K562 (cell line): ENCODE measurements around the gene RBM3. TPM values are rescaled to one million over a fixed set of nuclear protein-coding genes. Genes with fewer than 3 reads are reported as not detected.

ENCODE experiments used
- CHD2 ChIP-seq: IDR thresholded peaks from 2 replicates; pipeline ENCODE4 v1.6.1; 2011; ENCODE audit warnings: low read depth, low read length
- HDAC6 ChIP-seq: IDR thresholded peaks from 2 replicates; pipeline ENCODE4 v1.6.1; 2012; ENCODE audit warnings: low read depth, mild to moderate bottlenecking, control low read depth, inconsistent platforms, low read length, moderate library complexity
- IRF2 ChIP-seq: sonication (generic); formaldehyde crosslinking; IDR thresholded peaks from 2 replicates; pipeline ENCODE4 v1.8.1; 2022; ENCODE audit warnings: mild to moderate bottlenecking, missing genetic modification reagents
- KLF13 ChIP-seq: fragments of 450-650 bp; IDR thresholded peaks from 2 replicates; pipeline ENCODE4 v1.6.1; 2016; ENCODE audit warnings: missing genetic modification characterization, low read depth, mild to moderate bottlenecking, missing compliant biosample characterization, moderate library complexity, borderline replicate concordance
- LCOR ChIP-seq: sonication (generic); formaldehyde crosslinking; IDR thresholded peaks from 2 replicates; pipeline ENCODE4 v1.8.0; 2022; ENCODE audit warnings: mild to moderate bottlenecking, missing genetic modification reagents
- MAFF ChIP-seq: IDR thresholded peaks from 2 replicates; pipeline ENCODE4 v1.6.1; 2012; ENCODE audit warnings: low read length, improper control_type of control experiment
- MAFK ChIP-seq: IDR thresholded peaks from 2 replicates; pipeline ENCODE4 v1.6.1; 2011; ENCODE audit warnings: low read length, improper control_type of control experiment
- MIER1 ChIP-seq: fragments of 450-650 bp; IDR thresholded peaks from 2 replicates; pipeline ENCODE4 v1.6.1; 2016; ENCODE audit warnings: antibody characterized with exemption, mild to moderate bottlenecking, low read depth
- MYC ChIP-seq, 2 experiments: fragments of 250-450 bp in 1 of 2; sonication (Bioruptor Pico) in 1 of 2; IDR thresholded peaks; 2 replicates each; pipeline versions ENCODE4 v1.5.1 to v1.6.1; 2012 to 2021; ENCODE audit warnings: low read depth in 2 of 2, borderline replicate concordance in 1 of 2, improper control_type of control experiment in 1 of 2, low read length in 1 of 2, mild to moderate bottlenecking in 1 of 2, moderate library complexity in 1 of 2
- NR2C2 ChIP-seq, 2 experiments: fragments of 200-800 bp in 1 of 2; sonication (Bioruptor generic) in 1 of 2; sonication (generic) in 1 of 2; formaldehyde crosslinking in 1 of 2; IDR thresholded peaks; 2 replicates each; pipeline versions ENCODE4 v1.6.1 to v1.8.0; 2016 to 2022; ENCODE audit warnings: mild to moderate bottlenecking in 1 of 2, missing compliant biosample characterization in 1 of 2, missing genetic modification characterization in 1 of 2, missing genetic modification reagents in 1 of 2
- POLR2B ChIP-seq: fragments of 450-650 bp; IDR thresholded peaks from 2 replicates; pipeline ENCODE4 v1.6.1; 2018; ENCODE audit warnings: low read depth; ENCODE audit not compliant: partially characterized antibody
- POLR2H ChIP-seq: IDR thresholded peaks from 2 replicates; pipeline ENCODE4 v1.6.1; 2016; ENCODE audit warnings: missing genetic modification characterization, low read depth, mild to moderate bottlenecking, control low read depth, missing compliant biosample characterization, moderate library complexity
- SPI1 ChIP-seq: IDR thresholded peaks from 2 replicates; pipeline ENCODE4 v1.6.1; 2011; ENCODE audit warnings: low read depth, low read length, control low read depth, borderline replicate concordance
- ZNF311 ChIP-seq: fragments of 250-450 bp; sonication (Bioruptor Pico); IDR thresholded peaks from 2 replicates; pipeline ENCODE4 v1.4.0; 2020; ENCODE audit warnings: mild to moderate bottlenecking, moderate library complexity
- polyA plus RNA-seq, 8 experiments: library from polyadenylated mRNA; depleted of rRNA in 4 of 8; stranded (reverse) in 5 of 8; unstranded in 3 of 8; fragments of >200 nt; fragmentation: Nextera tagmentation in 2 of 8; fragmentation: Illumina TruSeq in 1 of 8; extraction: Ambion mirVana in 2 of 8; extraction: Trizol in 1 of 8; gene quantifications; 2 replicates each; pipeline versions ENCODE4 v1.2.1 to v1.2.3, GENCODE V29; 2011 to 2014; ENCODE audit warnings: inconsistent platforms in 1 of 8, missing spikeins in 1 of 8
- total RNA-seq, 7 experiments: library from RNA; depleted of rRNA in 6 of 7; stranded (reverse); fragments of >200 nt in 6 of 7; fragmentation: Illumina TruSeq in 2 of 7; extraction: Trizol in 2 of 7; gene quantifications; 2 replicates each; pipeline versions ENCODE4 v1.2.1 to v1.2.3, GENCODE V29; 2011 to 2021; ENCODE audit warnings: low replicate concordance in 1 of 7
- TF ChIP-seq, protein P1 (sequence below): sonication (generic); formaldehyde crosslinking; IDR thresholded peaks from 2 replicates; pipeline ENCODE4 v1.4.0; 2020; ENCODE audit warnings: mild to moderate bottlenecking, missing genetic modification reagents
- TF ChIP-seq, protein P2 (sequence below): sonication (generic); formaldehyde crosslinking; IDR thresholded peaks from 2 replicates; pipeline ENCODE4 v1.8.0; 2022; ENCODE audit warnings: missing genetic modification reagents, mild to moderate bottlenecking, borderline replicate concordance
- TF ChIP-seq, protein P3 (sequence below): sonication (generic); formaldehyde crosslinking; IDR thresholded peaks from 2 replicates; pipeline ENCODE4 v1.8.0; 2023; ENCODE audit warnings: missing genetic modification reagents, mild to moderate bottlenecking, borderline replicate concordance
- TF ChIP-seq, protein P4 (sequence below): fragments of 450-650 bp; formaldehyde crosslinking; IDR thresholded peaks from 2 replicates; pipeline ENCODE4 v1.4.0; 2020; ENCODE audit warnings: mild to moderate bottlenecking

The RBM3 gene
- total and polyA plus RNA-seq, 9 of the 15 experiments (the other 6 are each of a cell fraction or from before 2014, with no cell fraction given) = 70.3 to 272 (median 209) TPM

DNA sequence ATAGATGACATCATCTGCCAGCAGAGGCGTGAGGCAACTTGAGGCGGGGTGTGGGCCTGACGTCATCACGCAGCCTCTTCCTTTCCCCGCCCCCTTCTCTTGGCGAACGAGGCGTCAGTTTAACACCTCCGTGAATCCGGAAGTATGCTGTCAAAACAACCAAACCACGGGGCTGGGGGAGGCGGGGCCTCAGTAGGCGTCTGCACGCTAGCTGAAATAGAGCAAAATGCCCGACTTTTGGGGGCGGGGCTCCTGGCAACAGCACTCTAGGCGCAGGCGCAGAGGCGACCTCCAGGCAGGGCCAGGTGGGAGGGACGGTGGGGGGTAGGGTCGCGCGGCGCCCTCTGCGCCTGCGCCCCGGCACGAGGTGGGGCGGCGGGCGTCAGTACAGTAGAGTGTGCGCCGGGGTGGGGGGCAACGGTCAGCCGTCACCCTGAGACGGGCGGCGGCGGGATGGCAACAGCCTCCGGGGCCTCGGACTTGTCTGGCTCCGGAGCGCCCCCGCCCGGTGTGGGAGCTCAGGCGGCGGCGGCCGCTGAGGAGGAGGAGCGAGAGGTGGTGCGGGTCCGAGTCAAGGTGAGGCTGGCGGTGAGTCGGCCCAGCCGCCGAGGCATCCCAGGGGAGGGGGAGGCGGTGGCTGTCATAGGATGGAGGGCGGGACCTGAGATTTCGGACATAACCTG, 34.8 kb upstream of the RBM3 start, which contains the start of gene TBC1D25 (continued):
- no peak for TF ChIP-seq NR2C2 (CRISPR knock-in tag; IDR thresholded peaks at IDR 0.05)
- TF ChIP-seq NR2C2 (tag; IDR thresholded peaks at IDR 0.05) = no peak; the same call in 1 of the 2 replicates
- no peak for TF ChIP-seq MAFF
- TF ChIP-seq, protein P1, sequence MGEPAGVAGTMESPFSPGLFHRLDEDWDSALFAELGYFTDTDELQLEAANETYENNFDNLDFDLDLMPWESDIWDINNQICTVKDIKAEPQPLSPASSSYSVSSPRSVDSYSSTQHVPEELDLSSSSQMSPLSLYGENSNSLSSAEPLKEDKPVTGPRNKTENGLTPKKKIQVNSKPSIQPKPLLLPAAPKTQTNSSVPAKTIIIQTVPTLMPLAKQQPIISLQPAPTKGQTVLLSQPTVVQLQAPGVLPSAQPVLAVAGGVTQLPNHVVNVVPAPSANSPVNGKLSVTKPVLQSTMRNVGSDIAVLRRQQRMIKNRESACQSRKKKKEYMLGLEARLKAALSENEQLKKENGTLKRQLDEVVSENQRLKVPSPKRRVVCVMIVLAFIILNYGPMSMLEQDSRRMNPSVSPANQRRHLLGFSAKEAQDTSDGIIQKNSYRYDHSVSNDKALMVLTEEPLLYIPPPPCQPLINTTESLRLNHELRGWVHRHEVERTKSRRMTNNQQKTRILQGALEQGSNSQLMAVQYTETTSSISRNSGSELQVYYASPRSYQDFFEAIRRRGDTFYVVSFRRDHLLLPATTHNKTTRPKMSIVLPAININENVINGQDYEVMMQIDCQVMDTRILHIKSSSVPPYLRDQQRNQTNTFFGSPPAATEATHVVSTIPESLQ (CRISPR knock-in tag) = no peak
- TF ChIP-seq CHD2 = no peak
- peak; percentile 59; the same call in 1 of the 2 replicates for TF ChIP-seq KLF13
- TF ChIP-seq MAFK = no peak
- TF ChIP-seq IRF2 = no peak
- TF ChIP-seq, protein P2, sequence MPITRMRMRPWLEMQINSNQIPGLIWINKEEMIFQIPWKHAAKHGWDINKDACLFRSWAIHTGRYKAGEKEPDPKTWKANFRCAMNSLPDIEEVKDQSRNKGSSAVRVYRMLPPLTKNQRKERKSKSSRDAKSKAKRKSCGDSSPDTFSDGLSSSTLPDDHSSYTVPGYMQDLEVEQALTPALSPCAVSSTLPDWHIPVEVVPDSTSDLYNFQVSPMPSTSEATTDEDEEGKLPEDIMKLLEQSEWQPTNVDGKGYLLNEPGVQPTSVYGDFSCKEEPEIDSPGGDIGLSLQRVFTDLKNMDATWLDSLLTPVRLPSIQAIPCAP = no peak
- peak; percentile 50 for TF ChIP-seq POLR2B
- TF ChIP-seq LCOR = no peak
- no peak for TF ChIP-seq MIER1
- TF ChIP-seq, protein P3, sequence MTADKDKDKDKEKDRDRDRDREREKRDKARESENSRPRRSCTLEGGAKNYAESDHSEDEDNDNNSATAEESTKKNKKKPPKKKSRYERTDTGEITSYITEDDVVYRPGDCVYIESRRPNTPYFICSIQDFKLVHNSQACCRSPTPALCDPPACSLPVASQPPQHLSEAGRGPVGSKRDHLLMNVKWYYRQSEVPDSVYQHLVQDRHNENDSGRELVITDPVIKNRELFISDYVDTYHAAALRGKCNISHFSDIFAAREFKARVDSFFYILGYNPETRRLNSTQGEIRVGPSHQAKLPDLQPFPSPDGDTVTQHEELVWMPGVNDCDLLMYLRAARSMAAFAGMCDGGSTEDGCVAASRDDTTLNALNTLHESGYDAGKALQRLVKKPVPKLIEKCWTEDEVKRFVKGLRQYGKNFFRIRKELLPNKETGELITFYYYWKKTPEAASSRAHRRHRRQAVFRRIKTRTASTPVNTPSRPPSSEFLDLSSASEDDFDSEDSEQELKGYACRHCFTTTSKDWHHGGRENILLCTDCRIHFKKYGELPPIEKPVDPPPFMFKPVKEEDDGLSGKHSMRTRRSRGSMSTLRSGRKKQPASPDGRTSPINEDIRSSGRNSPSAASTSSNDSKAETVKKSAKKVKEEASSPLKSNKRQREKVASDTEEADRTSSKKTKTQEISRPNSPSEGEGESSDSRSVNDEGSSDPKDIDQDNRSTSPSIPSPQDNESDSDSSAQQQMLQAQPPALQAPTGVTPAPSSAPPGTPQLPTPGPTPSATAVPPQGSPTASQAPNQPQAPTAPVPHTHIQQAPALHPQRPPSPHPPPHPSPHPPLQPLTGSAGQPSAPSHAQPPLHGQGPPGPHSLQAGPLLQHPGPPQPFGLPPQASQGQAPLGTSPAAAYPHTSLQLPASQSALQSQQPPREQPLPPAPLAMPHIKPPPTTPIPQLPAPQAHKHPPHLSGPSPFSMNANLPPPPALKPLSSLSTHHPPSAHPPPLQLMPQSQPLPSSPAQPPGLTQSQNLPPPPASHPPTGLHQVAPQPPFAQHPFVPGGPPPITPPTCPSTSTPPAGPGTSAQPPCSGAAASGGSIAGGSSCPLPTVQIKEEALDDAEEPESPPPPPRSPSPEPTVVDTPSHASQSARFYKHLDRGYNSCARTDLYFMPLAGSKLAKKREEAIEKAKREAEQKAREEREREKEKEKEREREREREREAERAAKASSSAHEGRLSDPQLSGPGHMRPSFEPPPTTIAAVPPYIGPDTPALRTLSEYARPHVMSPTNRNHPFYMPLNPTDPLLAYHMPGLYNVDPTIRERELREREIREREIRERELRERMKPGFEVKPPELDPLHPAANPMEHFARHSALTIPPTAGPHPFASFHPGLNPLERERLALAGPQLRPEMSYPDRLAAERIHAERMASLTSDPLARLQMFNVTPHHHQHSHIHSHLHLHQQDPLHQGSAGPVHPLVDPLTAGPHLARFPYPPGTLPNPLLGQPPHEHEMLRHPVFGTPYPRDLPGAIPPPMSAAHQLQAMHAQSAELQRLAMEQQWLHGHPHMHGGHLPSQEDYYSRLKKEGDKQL (CRISPR knock-in tag) = no peak
- TF ChIP-seq HDAC6 = no peak
- TF ChIP-seq MYC (IDR thresholded peaks at IDR 0.05; ENCODE audit: low read depth, low read length) = peak; percentile 44
- no peak for TF ChIP-seq MYC (CRISPR knock-in tag; IDR thresholded peaks at IDR 0.05; ENCODE audit: borderline replicate concordance, low read depth)
- TF ChIP-seq SPI1 = no peak
- TF ChIP-seq, protein P4, sequence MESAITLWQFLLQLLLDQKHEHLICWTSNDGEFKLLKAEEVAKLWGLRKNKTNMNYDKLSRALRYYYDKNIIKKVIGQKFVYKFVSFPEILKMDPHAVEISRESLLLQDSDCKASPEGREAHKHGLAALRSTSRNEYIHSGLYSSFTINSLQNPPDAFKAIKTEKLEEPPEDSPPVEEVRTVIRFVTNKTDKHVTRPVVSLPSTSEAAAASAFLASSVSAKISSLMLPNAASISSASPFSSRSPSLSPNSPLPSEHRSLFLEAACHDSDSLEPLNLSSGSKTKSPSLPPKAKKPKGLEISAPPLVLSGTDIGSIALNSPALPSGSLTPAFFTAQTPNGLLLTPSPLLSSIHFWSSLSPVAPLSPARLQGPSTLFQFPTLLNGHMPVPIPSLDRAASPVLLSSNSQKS (CRISPR knock-in tag) = no peak
- no peak for TF ChIP-seq ZNF311
- no peak; the same call in 1 of the 2 replicates for TF ChIP-seq POLR2H (tag)
